ENCODE results near the gene AUH. TPM values are rescaled to one million over a fixed set of nuclear protein-coding genes. Genes with fewer than 3 reads are reported as not detected.

AUH gene
- total RNA-seq, 1 donor from 2014 or later: 21.9 TPM

- Histone ChIP-seq H3K4me3 (ENCODE audit: low read length in 3 of 3) (no peak overlapping the region), H3K9me3 (ENCODE audit: control insufficient read depth in 3 of 3, low read length in 3 of 3) (no peaks in the 10 kb centered on the region), H3K27ac (ENCODE audit: low read depth, low read length) (no peak overlapping the region), H3K27me3 (ENCODE audit: control insufficient read depth in 3 of 3, insufficient read depth in 3 of 3, low read length in 3 of 3) (no peaks in the 10 kb centered on the region), H3K4me1 (ENCODE audit: control insufficient read depth in 3 of 3, insufficient read depth in 3 of 3, low read length in 3 of 3) (no peaks in the 10 kb centered on the region), H3K36me3 (ENCODE audit: control insufficient read depth in 3 of 3, insufficient read depth in 3 of 3, low read length in 3 of 3) (peaks cover 6 to 19% (median 14%) of the 10 kb centered on the region in 3 donors), H3K9ac (ENCODE audit: low read depth in 1 of 3, low read length in 3 of 3) (no peak overlapping the region)
Observed at GRCh38 chr9:91289244-91289643, 72.5 kb downstream of the AUH start.

DNA sequence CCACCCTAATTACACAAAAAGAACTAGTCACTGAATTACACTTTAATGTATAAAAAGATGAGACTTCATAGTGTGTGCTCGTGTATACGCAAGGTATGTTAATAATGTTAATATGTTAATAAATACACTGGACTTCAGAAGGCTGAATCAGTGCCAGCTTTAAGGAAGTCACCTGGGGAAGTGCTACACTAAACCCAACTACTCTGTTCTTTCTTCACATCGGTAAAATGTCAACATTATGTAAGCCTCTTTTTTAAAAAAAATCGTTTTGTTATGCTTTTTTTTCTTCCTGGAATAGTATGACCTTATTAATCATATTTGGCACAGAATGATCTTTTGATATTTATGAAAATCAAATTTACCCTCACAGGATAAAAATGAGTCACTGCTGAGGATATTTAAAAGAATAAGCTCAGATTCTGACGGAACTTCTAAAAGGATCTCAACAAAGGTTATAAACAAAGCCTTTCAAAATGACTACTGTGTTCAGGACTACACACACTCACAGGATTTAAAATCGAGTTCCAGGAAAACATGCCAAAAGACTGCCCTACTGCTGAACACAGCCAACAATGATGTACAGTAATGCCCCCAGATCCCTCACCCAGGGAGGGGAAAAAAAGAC lies 75.9 kb downstream of the AUH start:
- Histone ChIP-seq H3K27me3 (ENCODE audit: control insufficient read depth in 3 of 3, insufficient read depth in 3 of 3, low read length in 3 of 3) (no peaks in the 10 kb centered on the region), H3K9me3 (ENCODE audit: control insufficient read depth in 3 of 3, low read length in 3 of 3) (no peaks in the 10 kb centered on the region), H3K27ac (ENCODE audit: low read depth, low read length) (no peak overlapping the region), H3K4me1 (ENCODE audit: control insufficient read depth in 3 of 3, insufficient read depth in 3 of 3, low read length in 3 of 3) (no peaks in the 10 kb centered on the region), H3K4me3 (ENCODE audit: low read length in 3 of 3) (no peak overlapping the region), H3K36me3 (ENCODE audit: control insufficient read depth in 3 of 3, insufficient read depth in 3 of 3, low read length in 3 of 3) (peaks cover 0 to 4% (median 2%) of the 10 kb centered on the region in 3 donors), H3K9ac (ENCODE audit: low read depth in 1 of 3, low read length in 3 of 3) (no peak overlapping the region)

GRCh38 chr9:91282292-91282691 lies 79.4 kb downstream of the AUH start:
- Histone ChIP-seq H3K4me1 (ENCODE audit: control insufficient read depth in 3 of 3, insufficient read depth in 3 of 3, low read length in 3 of 3) (peaks cover 0 to 5% (median 5%) of the 10 kb centered on the region in 3 donors), H3K27ac (ENCODE audit: low read depth, low read length) (no peak overlapping the region), H3K9ac (ENCODE audit: low read depth in 1 of 3, low read length in 3 of 3) (no peak overlapping the region), H3K27me3 (ENCODE audit: control insufficient read depth in 3 of 3, insufficient read depth in 3 of 3, low read length in 3 of 3) (no peaks in the 10 kb centered on the region), H3K4me3 (ENCODE audit: low read length in 3 of 3) (no peak overlapping the region), H3K9me3 (ENCODE audit: control insufficient read depth in 3 of 3, low read length in 3 of 3) (no peaks in the 10 kb centered on the region), H3K36me3 (ENCODE audit: control insufficient read depth in 3 of 3, insufficient read depth in 3 of 3, low read length in 3 of 3) (peaks cover 0 to 2% (median 0%) of the 10 kb centered on the region in 3 donors)

GRCh38 chr9:91279296-91280204 lies 82.2 kb downstream of the AUH start:
- H3K4me1 ChIP-seq (ENCODE audit: control insufficient read depth in 3 of 3, insufficient read depth in 3 of 3, low read length in 3 of 3): peaks cover 5 to 10% (median 8%) of the 10 kb centered on the region in 3 donors
- no peak overlapping the region for H3K9ac ChIP-seq (ENCODE audit: low read depth in 1 of 3, low read length in 3 of 3)
- H3K27me3 ChIP-seq (ENCODE audit: control insufficient read depth in 3 of 3, insufficient read depth in 3 of 3, low read length in 3 of 3): no peaks in the 10 kb centered on the region
- H3K27ac ChIP-seq (ENCODE audit: low read depth, low read length): no peak overlapping the region
- H3K36me3 ChIP-seq (ENCODE audit: control insufficient read depth in 3 of 3, insufficient read depth in 3 of 3, low read length in 3 of 3): peaks cover 0 to 2% (median 0%) of the 10 kb centered on the region in 3 donors
- no peaks in the 10 kb centered on the region for H3K9me3 ChIP-seq (ENCODE audit: control insufficient read depth in 3 of 3, low read length in 3 of 3)
- no peak overlapping the region for H3K4me3 ChIP-seq (ENCODE audit: low read length in 3 of 3)

- no peaks in the 10 kb centered on the region for H3K36me3 ChIP-seq (ENCODE audit: control insufficient read depth in 3 of 3, insufficient read depth in 3 of 3, low read length in 3 of 3)
- no peak overlapping the region for H3K27ac ChIP-seq (ENCODE audit: low read depth, low read length)
- H3K27me3 ChIP-seq (ENCODE audit: control insufficient read depth in 3 of 3, insufficient read depth in 3 of 3, low read length in 3 of 3): no peaks in the 10 kb centered on the region
- no peaks in the 10 kb centered on the region for H3K9me3 ChIP-seq (ENCODE audit: control insufficient read depth in 3 of 3, low read length in 3 of 3)
- peaks cover 5 to 10% (median 8%) of the 10 kb centered on the region in 3 donors for H3K4me1 ChIP-seq (ENCODE audit: control insufficient read depth in 3 of 3, insufficient read depth in 3 of 3, low read length in 3 of 3)
- no peak overlapping the region for H3K4me3 ChIP-seq (ENCODE audit: low read length in 3 of 3)
- no peak overlapping the region for H3K9ac ChIP-seq (ENCODE audit: low read depth in 1 of 3, low read length in 3 of 3)
Observed at GRCh38 chr9:91276513-91276912, 85.2 kb downstream of the AUH start.

GRCh38 chr9:91275655-91276054 lies 86.1 kb downstream of the AUH start:
- no peak overlapping the region for H3K27ac ChIP-seq (ENCODE audit: low read depth, low read length)
- no peaks in the 10 kb centered on the region for H3K27me3 ChIP-seq (ENCODE audit: control insufficient read depth in 3 of 3, insufficient read depth in 3 of 3, low read length in 3 of 3)
- H3K4me3 ChIP-seq (ENCODE audit: low read length in 3 of 3): no peak overlapping the region
- H3K9me3 ChIP-seq (ENCODE audit: control insufficient read depth in 3 of 3, low read length in 3 of 3): no peaks in the 10 kb centered on the region
- no peaks in the 10 kb centered on the region for H3K36me3 ChIP-seq (ENCODE audit: control insufficient read depth in 3 of 3, insufficient read depth in 3 of 3, low read length in 3 of 3)
- no peak overlapping the region for H3K9ac ChIP-seq (ENCODE audit: low read depth in 1 of 3, low read length in 3 of 3)
- H3K4me1 ChIP-seq (ENCODE audit: control insufficient read depth in 3 of 3, insufficient read depth in 3 of 3, low read length in 3 of 3): peaks cover 5 to 10% (median 8%) of the 10 kb centered on the region in 3 donors

DNA sequence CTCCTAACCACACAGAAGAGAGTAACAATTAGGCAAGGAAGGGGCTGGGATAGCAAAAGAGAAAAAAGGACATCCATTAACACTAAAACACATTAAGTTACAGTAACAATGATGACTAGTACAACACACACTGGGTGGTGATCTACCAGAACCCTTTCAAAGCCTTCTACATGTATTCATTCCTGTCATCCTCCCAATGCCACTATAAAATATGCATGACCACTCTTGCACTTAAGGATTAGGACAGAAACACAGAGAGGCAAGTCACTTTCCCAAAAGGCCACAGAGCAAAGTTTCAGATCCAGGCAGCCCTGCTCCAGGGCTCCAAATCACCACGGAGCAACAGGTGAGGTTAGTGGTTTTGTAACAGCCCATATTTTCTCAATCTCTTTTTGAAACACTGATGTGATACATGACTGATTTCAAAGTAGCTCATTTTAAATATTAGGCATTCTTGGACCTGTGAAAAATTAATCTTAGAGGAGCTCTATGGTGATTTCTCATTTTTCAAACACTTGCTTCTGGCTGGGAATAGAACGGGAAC lies 86.7 kb downstream of the AUH start:
- H3K27ac ChIP-seq (ENCODE audit: low read depth, low read length): no peak overlapping the region
- peaks cover 5 to 10% (median 8%) of the 10 kb centered on the region in 3 donors for H3K4me1 ChIP-seq (ENCODE audit: control insufficient read depth in 3 of 3, insufficient read depth in 3 of 3, low read length in 3 of 3)
- H3K36me3 ChIP-seq (ENCODE audit: control insufficient read depth in 3 of 3, insufficient read depth in 3 of 3, low read length in 3 of 3): no peaks in the 10 kb centered on the region
- H3K27me3 ChIP-seq (ENCODE audit: control insufficient read depth in 3 of 3, insufficient read depth in 3 of 3, low read length in 3 of 3): no peaks in the 10 kb centered on the region
- H3K9me3 ChIP-seq (ENCODE audit: control insufficient read depth in 3 of 3, low read length in 3 of 3): no peaks in the 10 kb centered on the region
- no peak overlapping the region for H3K9ac ChIP-seq (ENCODE audit: low read depth in 1 of 3, low read length in 3 of 3)
- H3K4me3 ChIP-seq (ENCODE audit: low read length in 3 of 3): no peak overlapping the region

GRCh38 chr9:91273853-91274552 lies 87.7 kb downstream of the AUH start:
- Histone ChIP-seq H3K4me1 (ENCODE audit: control insufficient read depth in 3 of 3, insufficient read depth in 3 of 3, low read length in 3 of 3) (peaks cover 3 to 5% (median 5%) of the 10 kb centered on the region in 3 donors), H3K4me3 (ENCODE audit: low read length in 3 of 3) (no peak overlapping the region), H3K36me3 (ENCODE audit: control insufficient read depth in 3 of 3, insufficient read depth in 3 of 3, low read length in 3 of 3) (no peaks in the 10 kb centered on the region), H3K9me3 (ENCODE audit: control insufficient read depth in 3 of 3, low read length in 3 of 3) (no peaks in the 10 kb centered on the region), H3K27ac (ENCODE audit: low read depth, low read length) (no peak overlapping the region), H3K27me3 (ENCODE audit: control insufficient read depth in 3 of 3, insufficient read depth in 3 of 3, low read length in 3 of 3) (no peaks in the 10 kb centered on the region), H3K9ac (ENCODE audit: low read depth in 1 of 3, low read length in 3 of 3) (no peak overlapping the region)

DNA sequence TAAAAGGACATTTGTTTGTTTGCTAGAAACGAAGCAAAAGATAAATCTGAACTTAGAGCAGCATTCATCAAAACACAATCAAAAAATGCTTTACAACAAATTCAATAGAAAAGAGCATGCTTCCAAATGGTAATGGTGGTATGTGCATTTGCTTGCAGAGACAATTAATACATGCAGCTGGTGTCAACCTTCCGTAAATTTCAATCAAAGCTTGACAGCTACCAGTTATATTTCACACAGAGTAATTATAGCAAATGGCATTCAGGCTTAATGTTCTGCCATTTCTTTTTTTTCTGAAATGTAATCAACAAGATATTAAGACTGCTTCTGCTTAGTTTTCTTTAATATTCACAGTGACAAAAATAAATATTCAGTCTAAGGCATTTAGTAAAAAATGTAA lies 90.6 kb downstream of the AUH start:
- Histone ChIP-seq H3K27ac (ENCODE audit: low read depth, low read length) (no peak overlapping the region), H3K4me3 (ENCODE audit: low read length in 3 of 3) (no peak overlapping the region), H3K9ac (ENCODE audit: low read depth in 1 of 3, low read length in 3 of 3) (no peak overlapping the region), H3K27me3 (ENCODE audit: control insufficient read depth in 3 of 3, insufficient read depth in 3 of 3, low read length in 3 of 3) (no peaks in the 10 kb centered on the region), H3K9me3 (ENCODE audit: control insufficient read depth in 3 of 3, low read length in 3 of 3) (no peaks in the 10 kb centered on the region), H3K36me3 (ENCODE audit: control insufficient read depth in 3 of 3, insufficient read depth in 3 of 3, low read length in 3 of 3) (no peaks in the 10 kb centered on the region), H3K4me1 (ENCODE audit: control insufficient read depth in 3 of 3, insufficient read depth in 3 of 3, low read length in 3 of 3) (peaks cover 3 to 5% (median 5%) of the 10 kb centered on the region in 3 donors)
